Stimulated activated CD4-positive, alpha-beta T cell treated with anti-CD3 and anti-CD28 coated beads, Interleukin-1b, Interleukin-23, amount 100 ng/mL, for 48 hours (primary cell): Measurements from ENCODE around the gene CMTR1.
A peak's percentile ranks its signal among the peaks of the same experiment; 100 is the strongest.
"Not testable (repeated sequence)": the region's sequence is repeated elsewhere in the genome, so short reads cannot be mapped to it uniquely, and the experiment has no call there.

Experiments
- DNase-seq: peaks from one replicate; pipeline ENCODE4 v3.0.0-alpha.2; 2020

Gene CMTR1

GRCh38 chr6:37492991-37493660, 60.1 kb downstream of the CMTR1 start:
- no peak for DNase-seq

- DNase-seq: no peak
Measured at GRCh38 chr6:37493661-37493995, 60.6 kb downstream of the CMTR1 start.

GRCh38 chr6:37495244-37495934, 62.4 kb downstream of the CMTR1 start:
- peak; percentile 54 for DNase-seq

GRCh38 chr6:37496951-37497885, 64.2 kb downstream of the CMTR1 start:
- no peak for DNase-seq

GRCh38 chr6:37499433-37500293, 66.6 kb downstream of the CMTR1 start, which contains the start of gene CCDC167:
CCDC167 (minus strand) TSS chr6:37499893; CDS start chr6:37499863, 30 bp downstream.
- peak; percentile 99 for DNase-seq

- no peak for DNase-seq
Measured at GRCh38 chr6:37500294-37500608, 67.2 kb downstream of the CMTR1 start.

- DNase-seq: not testable (repeated sequence)
Measured at GRCh38 chr6:37500904-37501303, 67.9 kb downstream of the CMTR1 start.

GRCh38 chr6:37501632-37502491, 68.8 kb downstream of the CMTR1 start:
- peak; percentile 37 for DNase-seq

- DNase-seq: peak; percentile 32
Measured at GRCh38 chr6:37502703-37503291, 69.8 kb downstream of the CMTR1 start.

GRCh38 chr6:37503309-37503965, 70.4 kb downstream of the CMTR1 start:
- no peak for DNase-seq

GRCh38 chr6:37504024-37504423, 71.0 kb downstream of the CMTR1 start:
- no peak for DNase-seq

- no peak for DNase-seq
Measured at GRCh38 chr6:37506479-37506878, 73.5 kb downstream of the CMTR1 start.

- no peak for DNase-seq
Measured at GRCh38 chr6:37507077-37507476, 74.1 kb downstream of the CMTR1 start.

GRCh38 chr6:37507690-37508421, 74.8 kb downstream of the CMTR1 start:
- peak; percentile 41 for DNase-seq

- DNase-seq: no peak
Measured at GRCh38 chr6:37511201-37511600, 78.2 kb downstream of the CMTR1 start.

GRCh38 chr6:37511910-37512399, 78.9 kb downstream of the CMTR1 start:
- DNase-seq: no peak

GRCh38 chr6:37512400-37513011, 79.5 kb downstream of the CMTR1 start:
- DNase-seq: no peak

- DNase-seq: no peak
Measured at GRCh38 chr6:37513155-37513554, 80.1 kb downstream of the CMTR1 start.

- no peak for DNase-seq
Measured at GRCh38 chr6:37513576-37513975, 80.6 kb downstream of the CMTR1 start.
